Activated T-cell treated with anti-CD3 and anti-CD28 coated beads for 24 hours (primary cell): ENCODE data around the gene NAA80.
"Not testable (repeated sequence)": the region's sequence is repeated elsewhere in the genome, so short reads cannot be mapped to it uniquely, and the experiment has no call there.

Experiments used
- DNase-seq: peaks from one replicate; pipeline ENCODE4 v3.0.0-alpha.2; 2020; ENCODE audit warnings: low read depth

Gene NAA80

DNA sequence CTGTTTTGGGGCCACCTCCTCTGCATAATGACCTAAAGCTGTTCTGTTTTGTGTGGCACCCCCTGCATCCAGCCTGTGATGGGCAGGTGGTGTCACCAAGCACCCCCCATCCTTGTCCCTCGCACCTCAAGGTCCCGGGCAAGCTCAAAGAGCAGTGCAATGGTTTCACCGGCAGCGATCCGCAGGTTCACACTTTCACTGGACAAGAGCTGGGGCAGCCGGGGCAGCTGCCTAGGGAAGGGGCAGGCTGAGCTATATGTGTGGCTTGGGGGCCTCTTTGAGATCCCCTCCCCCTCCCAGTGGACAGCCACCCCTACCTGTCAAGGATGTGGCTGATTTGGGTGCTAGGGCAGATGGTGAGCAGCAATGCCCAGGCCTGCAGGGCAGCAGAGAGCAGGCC, 10.1 kb downstream of the NAA80 start:
- DNase-seq: no peak

DNA sequence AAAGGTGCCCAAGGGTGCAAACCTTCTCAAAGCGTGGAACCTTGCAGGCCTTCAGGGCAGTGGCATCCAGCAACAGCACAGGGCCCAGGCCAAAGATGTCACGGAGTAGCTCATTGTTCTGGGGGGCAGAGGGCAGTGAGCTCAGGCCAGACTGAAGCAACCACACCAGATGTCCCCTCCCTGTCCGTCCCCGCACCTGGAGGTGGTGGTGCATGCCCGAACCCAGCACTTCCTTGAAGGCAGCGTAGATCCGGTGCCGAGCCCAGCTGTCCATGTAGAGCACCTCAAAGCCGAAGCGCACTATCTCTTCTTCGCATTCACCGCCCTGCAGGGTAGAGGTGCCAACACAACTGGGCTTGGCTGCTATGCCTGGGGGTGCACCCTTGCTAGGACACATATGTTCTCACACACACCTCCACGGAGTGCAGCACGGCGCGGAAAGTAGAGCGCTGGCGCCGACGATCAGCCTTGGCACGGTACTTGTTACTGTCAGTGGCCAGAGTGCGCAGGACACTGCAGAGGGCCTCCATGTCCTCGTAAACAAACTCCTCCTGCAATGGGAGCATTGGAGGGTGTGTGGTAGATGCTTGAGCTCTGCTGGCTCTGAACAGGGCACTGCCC, 10.7 kb downstream of the NAA80 start:
- no peak for DNase-seq

DNA sequence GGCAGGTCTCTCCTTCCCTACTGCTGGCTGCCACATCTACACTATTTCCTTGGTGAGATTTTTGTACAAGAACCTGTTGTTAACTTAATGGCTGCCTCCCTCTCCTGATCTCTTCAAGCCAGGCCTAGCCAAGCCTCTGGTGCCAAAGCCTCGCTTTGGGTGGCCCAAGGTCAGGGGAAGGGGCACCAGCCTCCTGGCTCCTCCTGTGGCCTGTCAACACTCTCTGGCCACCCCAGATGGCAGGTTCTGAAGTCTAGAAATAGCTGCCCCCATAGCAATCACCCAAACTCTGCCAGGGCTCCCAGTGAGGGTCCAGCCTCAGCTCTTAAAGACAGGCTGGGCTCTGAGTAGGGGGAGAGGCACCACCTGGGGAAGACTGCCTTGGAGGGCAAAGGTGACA, 11.9 kb downstream of the NAA80 start:
- DNase-seq: no peak

DNA sequence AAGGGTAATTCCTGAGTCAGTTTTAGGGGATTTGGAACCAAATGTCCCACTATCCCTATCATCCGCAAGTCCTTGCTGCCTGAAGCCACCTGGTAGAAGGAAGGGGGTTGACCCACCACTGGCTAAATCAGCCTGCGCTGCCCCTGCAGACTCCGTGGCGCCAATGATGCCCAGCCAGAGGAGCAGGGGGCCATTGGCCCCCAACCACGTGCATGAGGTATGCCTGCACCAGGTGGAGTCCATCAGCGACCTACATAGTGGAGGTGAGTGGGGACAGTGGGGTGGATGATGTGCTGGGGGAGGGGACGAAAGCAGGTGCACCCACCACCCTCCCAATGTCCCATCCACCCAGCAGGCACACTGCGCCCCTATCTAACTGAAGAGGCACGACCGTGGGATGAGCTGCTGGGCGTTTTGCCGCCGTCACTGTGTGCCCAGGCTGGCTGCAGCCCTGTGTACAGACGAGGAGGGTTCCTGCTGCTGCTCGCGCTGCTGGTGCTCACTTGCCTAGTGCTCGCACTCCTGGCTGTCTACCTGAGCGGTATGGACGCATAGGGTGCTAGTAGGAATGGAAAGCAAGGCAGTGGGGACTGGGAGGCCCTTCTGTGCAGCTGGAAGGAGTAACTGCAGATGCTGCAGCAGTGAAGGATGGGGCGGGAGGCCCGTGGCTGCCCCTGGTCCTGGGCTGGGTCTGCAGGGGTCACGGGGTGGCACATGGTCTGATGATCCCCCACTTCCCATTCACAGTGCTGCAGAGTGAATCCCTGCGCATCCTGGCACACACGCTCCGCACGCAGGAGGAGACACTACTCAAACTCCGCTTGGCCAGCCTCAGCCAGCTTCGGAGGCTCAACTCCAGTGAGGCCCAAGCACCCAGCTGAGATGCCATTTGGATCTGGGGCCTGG, 12.6 kb downstream of the NAA80 start:
- no peak for DNase-seq

DNA sequence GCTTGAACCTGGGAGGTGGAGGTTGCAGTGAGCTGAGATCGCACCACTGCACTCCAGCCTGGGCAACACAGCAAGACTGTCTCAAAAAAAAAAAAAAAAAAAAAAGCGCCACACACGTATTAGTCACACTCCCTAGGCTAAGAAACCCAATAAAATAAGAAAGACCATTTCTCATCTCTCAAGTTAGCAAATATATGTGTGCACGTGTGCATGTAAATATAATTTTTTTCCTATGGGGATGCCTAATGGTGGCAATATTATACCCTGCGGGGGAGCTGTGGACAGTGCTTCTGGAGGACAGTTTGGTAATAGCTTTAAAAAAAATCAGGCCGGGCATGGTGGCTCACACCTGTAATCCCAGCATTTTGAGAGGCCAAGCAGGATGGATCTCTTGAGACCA, 15.1 kb downstream of the NAA80 start:
- not testable (repeated sequence) for DNase-seq

DNA sequence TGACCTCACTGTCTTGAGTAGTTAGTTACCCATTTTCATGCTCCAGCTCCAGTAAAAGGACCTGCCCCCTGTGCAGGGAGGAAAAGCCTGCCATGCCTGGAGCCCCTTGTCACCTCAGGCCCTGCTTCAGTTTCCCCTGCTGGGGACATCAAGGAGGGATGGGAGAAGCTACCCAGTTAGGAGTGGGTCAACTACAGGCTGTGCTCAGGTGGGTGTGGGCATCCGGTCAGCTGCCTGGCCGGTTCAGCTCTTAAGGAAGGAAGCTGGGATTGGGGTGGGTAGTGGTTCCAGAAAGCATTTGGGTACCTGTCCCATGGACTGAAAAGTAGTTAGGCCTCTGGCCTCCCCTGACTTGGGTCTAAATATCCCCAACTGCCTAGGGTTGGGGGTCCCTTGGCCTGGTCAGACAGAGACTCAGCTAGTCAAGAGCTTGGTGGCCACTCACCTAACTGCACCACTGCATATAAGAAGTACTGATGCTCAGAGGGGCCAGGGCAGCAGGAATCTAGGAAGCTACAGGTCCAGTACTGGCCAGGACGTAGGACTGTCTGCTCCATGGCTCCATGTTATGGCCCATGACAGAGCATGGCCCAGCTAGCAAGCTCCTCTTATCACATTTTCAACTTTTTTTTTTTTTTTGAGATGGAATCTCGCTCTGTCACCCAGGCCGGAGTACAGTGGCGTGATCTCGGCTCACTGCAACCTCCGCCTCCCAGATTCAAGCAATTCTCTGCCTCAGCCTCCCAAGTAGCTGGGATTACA, 19.8 kb downstream of the NAA80 start:
- no peak for DNase-seq

- no peak for DNase-seq
These were observed 20.4 kb downstream of the NAA80 start, which contains the start of gene LSMEM2 for GRCh38 chr3:50278880-50279224. Gene LSMEM2 (plus strand): TSS chr3:50279087. CDS start chr3:50279114, 27 bp downstream.

- DNase-seq: no peak
These were observed 20.9 kb downstream of the NAA80 start for GRCh38 chr3:50278123-50278879.

GRCh38 chr3:50276762-50277101, 22.5 kb downstream of the NAA80 start:
- no peak for DNase-seq

- no peak for DNase-seq
These were observed 23.0 kb downstream of the NAA80 start for GRCh38 chr3:50275996-50276761.

DNA sequence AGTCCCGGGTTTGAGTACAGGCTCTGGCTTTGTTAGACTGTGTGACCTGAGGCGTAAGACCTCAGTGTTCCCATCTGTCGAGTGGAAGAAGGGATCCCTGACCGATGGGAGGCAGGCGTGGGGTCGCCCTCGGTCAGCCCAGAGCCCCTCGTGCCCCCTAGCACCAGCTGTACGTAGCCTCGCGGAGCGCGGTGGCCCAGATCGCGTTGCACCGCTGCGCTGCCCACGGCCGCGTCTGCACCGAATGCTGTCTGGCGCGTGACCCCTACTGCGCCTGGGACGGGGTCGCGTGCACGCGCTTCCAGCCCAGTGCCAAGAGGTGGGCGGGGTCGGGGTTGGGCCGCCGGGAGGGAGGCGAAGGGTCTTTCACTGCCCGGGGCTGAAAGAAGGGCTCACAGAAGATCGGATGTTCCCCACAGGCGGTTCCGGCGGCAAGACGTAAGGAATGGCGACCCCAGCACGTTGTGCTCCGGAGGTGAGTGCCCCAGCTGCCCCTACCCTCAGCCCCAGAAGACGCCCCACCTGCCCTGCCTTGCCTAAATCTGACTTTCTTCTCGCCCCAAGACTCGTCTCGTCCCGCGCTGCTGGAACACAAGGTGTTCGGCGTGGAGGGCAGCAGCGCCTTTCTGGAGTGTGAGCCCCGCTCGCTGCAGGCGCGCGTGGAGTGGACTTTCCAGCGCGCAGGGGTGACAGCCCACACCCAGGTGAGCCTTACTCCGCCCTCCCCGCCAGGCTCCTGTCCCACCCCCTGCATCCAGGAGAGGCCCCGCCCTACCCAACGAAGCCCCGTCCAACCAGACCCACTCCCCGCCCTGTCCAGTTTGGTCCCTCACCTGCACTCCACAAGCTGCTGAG, 23.8 kb downstream of the NAA80 start:
- no peak for DNase-seq

DNA sequence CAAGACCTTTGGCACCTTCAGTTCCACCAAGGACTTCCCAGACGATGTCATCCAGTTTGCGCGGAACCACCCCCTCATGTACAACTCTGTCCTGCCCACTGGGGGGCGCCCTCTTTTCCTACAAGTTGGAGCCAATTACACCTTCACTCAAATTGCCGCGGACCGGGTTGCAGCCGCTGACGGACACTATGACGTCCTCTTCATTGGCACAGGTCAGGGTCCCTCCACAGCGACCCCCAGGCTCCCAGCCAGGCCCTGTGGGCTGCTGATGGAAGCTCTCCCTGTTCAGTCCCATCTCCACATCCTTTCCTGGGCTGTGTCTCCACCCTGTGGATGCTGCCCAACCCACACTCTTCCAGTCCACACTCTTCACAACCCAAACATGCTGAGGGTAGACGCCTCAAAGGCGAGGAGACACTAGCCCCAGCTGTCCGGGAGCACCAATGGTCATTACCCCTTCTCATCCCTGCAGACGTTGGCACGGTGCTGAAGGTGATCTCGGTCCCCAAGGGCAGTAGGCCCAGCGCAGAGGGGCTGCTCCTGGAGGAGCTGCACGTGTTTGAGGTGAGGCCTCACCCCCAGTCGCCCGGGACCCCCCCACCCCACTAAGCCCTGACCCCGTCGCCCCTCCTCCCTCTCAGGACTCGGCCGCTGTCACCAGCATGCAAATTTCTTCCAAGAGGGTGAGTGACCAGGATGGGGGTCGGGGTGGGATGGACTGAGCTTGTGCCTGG, 24.7 kb downstream of the NAA80 start:
- peak; percentile 64 for DNase-seq

DNA sequence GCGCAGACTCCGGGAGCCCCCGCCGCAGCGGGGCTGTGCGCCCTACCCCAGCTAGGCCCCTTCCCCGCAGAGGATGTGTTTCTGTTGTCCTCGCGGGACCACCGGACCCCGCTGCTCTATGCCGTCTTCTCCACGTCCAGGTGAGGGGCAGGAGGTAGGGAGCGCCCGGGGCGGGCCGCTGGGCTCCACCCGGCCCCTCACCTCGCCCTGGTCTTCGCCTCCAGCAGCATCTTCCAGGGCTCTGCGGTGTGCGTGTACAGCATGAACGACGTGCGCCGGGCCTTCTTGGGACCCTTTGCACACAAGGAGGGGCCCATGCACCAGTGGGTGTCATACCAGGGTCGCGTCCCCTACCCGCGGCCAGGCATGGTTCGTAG, 25.5 kb downstream of the NAA80 start:
- DNase-seq: no peak

DNA sequence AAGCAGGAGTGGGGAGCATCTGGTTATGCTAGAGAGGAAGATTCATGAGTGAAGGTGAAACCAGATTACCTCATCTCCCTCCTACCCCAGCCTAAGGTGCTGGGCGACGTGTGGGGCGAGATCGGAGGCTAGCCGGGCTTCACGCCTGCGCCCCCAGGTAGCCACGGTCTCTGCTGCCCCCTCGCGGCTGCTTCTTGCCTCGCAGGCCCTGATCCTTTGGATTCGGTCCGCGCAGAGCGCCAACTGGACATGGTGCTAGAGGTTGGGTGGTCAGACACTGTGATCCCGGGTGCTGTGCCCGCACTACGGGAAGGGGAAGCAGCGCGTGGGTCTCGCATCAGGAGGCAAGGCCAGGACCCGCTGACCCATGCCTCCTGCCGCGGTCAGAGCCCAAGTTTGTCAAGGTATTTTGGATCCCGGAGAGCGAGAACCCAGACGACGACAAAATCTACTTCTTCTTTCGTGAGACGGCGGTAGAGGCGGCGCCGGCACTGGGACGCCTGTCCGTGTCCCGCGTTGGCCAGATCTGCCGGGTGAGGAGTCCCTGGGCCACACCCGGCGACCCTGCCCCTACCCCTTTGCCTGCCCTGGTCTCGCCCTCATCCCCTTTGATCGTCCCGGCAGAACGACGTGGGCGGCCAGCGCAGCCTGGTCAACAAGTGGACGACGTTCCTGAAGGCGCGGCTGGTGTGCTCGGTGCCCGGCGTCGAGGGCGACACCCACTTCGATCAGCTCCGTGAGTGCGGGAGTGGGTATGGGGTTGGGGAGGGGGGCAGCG, 26.1 kb downstream of the NAA80 start:
- peak; percentile 78 for DNase-seq

GRCh38 chr3:50272538-50272910, 26.7 kb downstream of the NAA80 start:
- DNase-seq: not testable (repeated sequence)

DNA sequence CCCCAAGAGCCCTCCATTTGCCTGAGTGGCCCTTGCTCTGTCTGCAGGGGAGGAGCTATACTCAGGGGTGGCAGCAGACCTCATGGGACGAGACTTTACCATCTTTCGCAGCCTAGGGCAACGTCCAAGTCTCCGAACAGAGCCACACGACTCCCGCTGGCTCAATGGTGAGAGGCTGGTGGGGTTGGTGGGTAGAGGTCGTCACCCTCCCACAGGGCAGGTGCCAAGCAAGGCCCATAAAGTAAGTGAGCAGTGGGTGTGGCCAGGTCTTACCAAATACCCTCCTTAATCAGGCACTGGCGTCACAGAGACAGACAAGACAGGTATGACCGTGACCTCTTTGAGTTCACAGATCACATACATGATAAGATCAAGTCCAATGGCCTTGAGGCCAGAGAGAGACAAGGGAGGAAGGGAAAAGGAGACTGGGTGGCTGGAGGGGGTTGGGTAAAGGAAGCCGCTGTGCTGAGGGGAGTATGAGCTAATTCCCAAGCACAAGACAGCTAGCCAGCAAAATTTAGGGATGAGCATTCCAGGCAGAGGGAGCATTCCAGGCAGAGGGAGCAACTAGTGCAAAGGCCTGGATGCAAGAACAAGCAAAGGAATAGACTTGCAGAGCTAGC, 27.8 kb downstream of the NAA80 start:
- DNase-seq: no peak

DNA sequence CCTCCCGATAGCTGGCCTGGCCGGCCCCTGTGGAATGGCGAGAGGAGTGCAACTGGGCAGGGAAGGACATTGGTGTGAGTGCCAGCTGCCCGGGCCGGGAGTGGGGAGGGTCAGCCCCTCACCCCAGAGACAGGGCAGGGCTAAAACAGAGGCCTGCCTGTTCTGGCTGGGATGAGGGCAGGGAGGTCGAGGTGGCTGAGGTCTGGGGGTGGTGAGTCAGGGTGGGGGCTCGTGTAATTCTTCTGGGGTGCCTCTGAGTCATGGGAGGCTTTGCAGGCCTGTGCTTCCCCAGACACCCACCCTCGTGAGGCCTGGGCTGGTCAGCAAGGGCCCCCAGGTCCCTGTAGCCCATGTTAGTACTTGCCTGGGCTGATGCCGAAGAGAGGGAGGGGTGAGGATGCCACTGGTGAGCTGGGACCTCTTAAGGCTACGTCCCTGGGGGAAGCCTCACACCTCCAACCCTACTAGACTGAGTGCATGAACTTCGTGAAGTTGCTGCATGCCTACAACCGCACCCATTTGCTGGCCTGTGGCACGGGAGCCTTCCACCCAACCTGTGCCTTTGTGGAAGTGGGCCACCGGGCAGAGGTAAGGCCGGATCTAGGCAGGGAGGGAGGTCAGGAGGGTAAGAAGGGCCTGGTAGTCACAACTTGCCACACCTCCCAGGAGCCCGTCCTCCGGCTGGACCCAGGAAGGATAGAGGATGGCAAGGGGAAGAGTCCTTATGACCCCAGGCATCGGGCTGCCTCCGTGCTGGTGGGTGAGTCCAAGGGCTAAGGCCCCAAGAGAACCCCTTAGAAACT, 28.6 kb downstream of the NAA80 start:
- DNase-seq: no peak

GRCh38 chr3:50269977-50270413, 29.2 kb downstream of the NAA80 start:
- no peak for DNase-seq
